Panc1 (cell line): Measurements from ENCODE around the gene KRTAP5-7. TPM values are rescaled to one million over a fixed set of nuclear protein-coding genes. Genes with fewer than 3 reads are reported as not detected.

ENCODE experiments used
- ATAC-seq: fragments of 200-7000 bp; cut with Tn5 transposase; 2 replicates; pipeline ENCODE4 v1.9.1; 2020; ENCODE audit warnings: mild to moderate bottlenecking, moderate library complexity
- BruUV-seq: library from RNA; stranded (reverse); fragments of 400-500 nt; replicated peaks from 2 replicates; lab custom pipeline; 2021; lab: Mats Ljungman, UMichigan
- CTCF ChIA-PET: fragments of 300-600 bp; sonication (Branson Sonifier 250); formaldehyde crosslinking; loops from one replicate; lab custom pipeline; 2022; ENCODE audit warnings: antibody characterized with exemption; lab: Charles Lee
- POLR2A ChIA-PET: fragments of 300-600 bp; sonication (Branson Sonifier 250); formaldehyde crosslinking; loops from one replicate; lab custom pipeline; 2022; ENCODE audit warnings: antibody characterized with exemption; lab: Charles Lee
- DNase-seq: peaks from one replicate; pipeline ENCODE4 v3.0.0-alpha.2; 2010; ENCODE audit warnings: low read depth, low spot score
- H3K27ac ChIP-seq: 2 replicates; pipeline ENCODE4 v1.5.1; 2011; ENCODE audit warnings: mild to moderate bottlenecking, low read length, inconsistent platforms
- H3K27me3 ChIP-seq: fragments of 200-500 bp; sonication (Bioruptor generic); 2 replicates; pipeline ENCODE4 v1.6.0; 2014; ENCODE audit warnings: low read length, inconsistent platforms; ENCODE audit not compliant: control insufficient read depth, insufficient read depth
- H3K36me3 ChIP-seq: fragments of 200-500 bp; sonication (Bioruptor generic); 2 replicates; pipeline ENCODE4 v1.5.1; 2014; ENCODE audit warnings: inconsistent platforms, mild to moderate bottlenecking, low read length, moderate library complexity; ENCODE audit not compliant: control insufficient read depth, insufficient read depth
- H3K4me1 ChIP-seq: 2 replicates; pipeline ENCODE4 v1.5.1; 2011; ENCODE audit warnings: inconsistent platforms, mild to moderate bottlenecking, low read length, moderate library complexity; ENCODE audit not compliant: control insufficient read depth, insufficient read depth
- H3K4me3 ChIP-seq, 2 experiments: 2 replicates each; pipeline ENCODE4 v1.5.1; 2011 to 2012; ENCODE audit warnings: low read depth in 2 of 2, low read length in 2 of 2, mild to moderate bottlenecking in 2 of 2, inconsistent platforms in 1 of 2, moderate library complexity in 1 of 2
- H3K9me3 ChIP-seq: fragments of 200-500 bp; sonication (Bioruptor generic); 2 replicates; pipeline ENCODE4 v1.5.1; 2014; ENCODE audit warnings: low read depth, mild to moderate bottlenecking, inconsistent platforms, low read length, moderate library complexity; ENCODE audit not compliant: control insufficient read depth, insufficient read depth
- CTCF ChIP-seq: fragments of 450-650 bp; IDR thresholded peaks from 2 replicates; pipeline ENCODE4 v1.5.1; 2017; ENCODE audit warnings: mild to moderate bottlenecking
- POLR2AphosphoS5 ChIP-seq: IDR thresholded peaks from 2 replicates; pipeline ENCODE4 v1.6.1; 2012; ENCODE audit warnings: mild to moderate bottlenecking, low read depth, low read length, moderate library complexity
- REST ChIP-seq, 2 experiments: IDR thresholded peaks; 2 replicates each; pipeline ENCODE4 v1.6.1; 2011 to 2012; ENCODE audit warnings: low read depth in 2 of 2, control low read depth in 1 of 2, low read length in 1 of 2, mild to moderate bottlenecking in 1 of 2, moderate library complexity in 1 of 2; ENCODE audit not compliant: insufficient read depth in 1 of 2
- SIN3A ChIP-seq: IDR thresholded peaks from 2 replicates; pipeline ENCODE4 v1.6.1; 2012; ENCODE audit warnings: low read depth, mild to moderate bottlenecking, low read length, moderate library complexity, borderline replicate concordance; ENCODE audit not compliant: insufficient read depth
- TCF7L2 ChIP-seq: IDR thresholded peaks from 2 replicates; pipeline ENCODE4 v1.6.1; 2011; ENCODE audit warnings: mild to moderate bottlenecking, low read depth, low read length, inconsistent platforms
- in situ Hi-C: cut with HindIII; loops from 2 replicates; pipeline ENCODE4 v1.10.0; 2016; ENCODE audit warnings: low sequenced_read_pairs, low pct_unique_long_range_greater_than_20kb
- intact Hi-C: fragments of 100-400 bp; cut with micrococcal nuclease; formaldehyde crosslinking; loops from one replicate; pipeline ENCODE4 v1.10.0; 2022; ENCODE audit not compliant: unreplicated experiment
- total RNA-seq: library from RNA; stranded (reverse); gene quantifications from one replicate; pipeline ENCODE4 v1.2.1, GENCODE V29; 2021; ENCODE audit not compliant: unreplicated experiment

Gene KRTAP5-7
- total RNA-seq, 1 experiment from 2014 or later, result not detected

GRCh38 chr11:71555508-71555907 lies 28.4 kb downstream of the KRTAP5-7 start:
- Histone ChIP-seq H3K27ac (no peak overlapping the region), H3K9me3 (no peaks in the 10 kb centered on the region), H3K4me3 (no peak overlapping the region), H3K36me3 (no peaks in the 10 kb centered on the region), H3K4me1 (no peaks in the 10 kb centered on the region), H3K27me3 (peaks cover 7% of the 10 kb centered on the region; the same call in 1 of the 2 replicates)
- ChIA-PET CTCF (no interaction called here), POLR2A (no interaction called here)
- no TSS peak for BruUV-seq
- intact Hi-C loops (no loop called here), in situ Hi-C loops (no loop called here)
- TF ChIP-seq TCF7L2 (no peak), POLR2AphosphoS5 (no peak), CTCF (no peak), REST (IDR thresholded peaks at IDR 0.05; ENCODE audit: insufficient read depth in 1 of 2, low read depth in 2 of 2, low read length in 1 of 2) (no peak), SIN3A (no peak)
- no peak for ATAC-seq
- no peak for DNase-seq

- TF ChIP-seq CTCF, result no peak
- TF ChIP-seq SIN3A, result no peak
- no peak for TF ChIP-seq POLR2AphosphoS5
- TF ChIP-seq TCF7L2, result no peak
- TF ChIP-seq REST (IDR thresholded peaks at IDR 0.05; ENCODE audit: insufficient read depth in 1 of 2, low read depth in 2 of 2, low read length in 1 of 2), result no peak
- DNase-seq (no peak), ATAC-seq (no peak)
- no peak overlapping the region for H3K27ac ChIP-seq
- no peaks in the 10 kb centered on the region for H3K9me3 ChIP-seq
- CTCF ChIA-PET, result no interaction called here
- no peaks in the 10 kb centered on the region for H3K36me3 ChIP-seq
- H3K27me3 ChIP-seq, result peaks cover 5% of the 10 kb centered on the region; the same call in 1 of the 2 replicates
- no peak overlapping the region for H3K4me3 ChIP-seq
- in situ Hi-C loops, result no loop called here
- intact Hi-C loops, result no loop called here
- BruUV-seq, result no TSS peak
- no peaks in the 10 kb centered on the region for H3K4me1 ChIP-seq
- POLR2A ChIA-PET, result no interaction called here
Observed at GRCh38 chr11:71556018-71556417, 29.0 kb downstream of the KRTAP5-7 start.
